Measurements from ENCODE around the gene ANAPC2.
A peak's percentile ranks its signal among the peaks of the same experiment; 100 is the strongest.

ANAPC2 gene

GRCh38 chr9:137188490-137189296, at the start of gene ANAPC2, which contains the start of gene SSNA1:
Gene ANAPC2, minus strand, starts transcription at chr9:137188560. Its CDS starts 28 bp downstream, at chr9:137188532.
Gene SSNA1, plus strand, starts transcription at chr9:137188676. Its CDS starts 51 bp downstream, at chr9:137188727.
- peak; percentile 94 for DNase-seq

- DNase-seq, result no peak
Measured at GRCh38 chr9:137236936-137237421, 48.6 kb upstream of the ANAPC2 start.

DNA sequence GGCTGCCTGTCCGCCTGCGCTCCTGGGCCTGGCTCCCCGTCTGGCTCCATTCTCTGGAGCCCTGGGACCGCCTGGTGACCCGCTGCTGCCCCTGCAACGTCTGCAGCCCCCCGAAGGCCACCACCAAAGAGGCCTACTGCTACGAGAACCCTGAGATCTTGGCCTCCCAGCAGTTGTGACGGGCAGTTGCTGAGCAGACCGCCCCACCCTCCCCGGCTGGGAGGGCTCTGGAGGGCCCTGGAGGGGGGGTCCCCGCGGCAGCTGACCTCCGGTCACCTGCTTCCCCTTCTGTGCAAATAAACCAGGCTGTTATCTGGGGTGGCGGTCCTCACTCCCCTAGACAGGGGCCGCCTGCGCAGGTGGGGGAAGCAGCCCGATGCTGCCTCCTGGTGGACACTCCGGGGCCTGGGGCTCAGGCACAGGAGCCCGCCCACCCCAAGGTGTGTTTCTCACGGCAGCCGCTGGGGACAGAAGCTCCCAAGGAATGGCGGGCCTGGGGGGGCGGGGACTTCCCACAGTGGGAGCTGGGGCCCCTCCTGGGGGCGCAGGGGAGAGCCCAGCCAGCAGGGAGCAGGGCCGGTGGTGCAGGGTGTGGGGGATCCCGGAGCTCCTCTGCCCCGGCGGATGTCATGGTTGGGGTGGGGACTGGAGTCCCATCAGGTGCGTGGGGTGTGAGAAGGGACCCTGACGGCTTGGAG, 48.0 kb upstream of the ANAPC2 start:
- peak; percentile 94 for DNase-seq

DNA sequence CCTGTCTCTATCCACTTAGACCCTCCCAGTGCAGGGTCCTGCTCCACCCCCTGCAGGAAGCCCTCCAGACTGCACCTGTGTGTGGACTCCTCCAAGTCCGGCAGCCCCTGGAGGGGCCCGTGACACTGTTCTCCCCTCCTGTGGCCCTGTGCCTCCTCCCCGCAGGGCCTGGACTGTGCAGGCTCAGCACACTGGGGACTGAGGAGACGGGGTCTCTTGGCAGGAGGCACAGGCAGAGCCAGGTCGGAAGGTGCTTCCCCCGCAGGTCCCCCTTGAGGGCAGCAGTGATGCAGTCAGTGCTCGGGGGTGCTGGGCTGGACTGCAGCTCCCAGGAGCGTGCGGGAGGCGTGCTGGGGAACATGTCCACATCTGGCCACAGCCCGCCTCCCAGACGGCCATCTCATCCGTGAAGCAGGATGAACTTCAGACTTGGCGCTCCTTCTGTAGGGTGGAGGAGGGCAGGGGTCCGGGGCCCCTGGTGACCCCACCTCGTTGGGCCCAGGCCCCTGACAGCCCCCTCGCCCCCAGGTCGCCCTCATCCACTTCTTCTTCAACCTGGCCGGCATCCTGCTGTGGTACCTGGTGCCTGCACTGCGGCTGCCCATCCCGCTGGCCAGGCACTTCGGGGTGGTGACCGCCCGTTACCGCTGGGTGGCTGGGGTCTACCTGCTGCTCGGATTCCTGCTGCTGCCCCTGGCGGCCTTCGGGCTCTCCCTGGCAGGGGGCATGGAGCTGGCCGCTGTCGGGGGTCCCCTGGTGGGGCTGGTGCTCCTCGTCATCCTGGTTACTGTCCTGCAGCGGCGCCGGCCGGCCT, 47.3 kb upstream of the ANAPC2 start:
- no peak for DNase-seq

GRCh38 chr9:137234758-137235423, 46.5 kb upstream of the ANAPC2 start:
- no peak for DNase-seq

- no peak for DNase-seq
Measured at GRCh38 chr9:137234055-137234697, 45.8 kb upstream of the ANAPC2 start.

DNA sequence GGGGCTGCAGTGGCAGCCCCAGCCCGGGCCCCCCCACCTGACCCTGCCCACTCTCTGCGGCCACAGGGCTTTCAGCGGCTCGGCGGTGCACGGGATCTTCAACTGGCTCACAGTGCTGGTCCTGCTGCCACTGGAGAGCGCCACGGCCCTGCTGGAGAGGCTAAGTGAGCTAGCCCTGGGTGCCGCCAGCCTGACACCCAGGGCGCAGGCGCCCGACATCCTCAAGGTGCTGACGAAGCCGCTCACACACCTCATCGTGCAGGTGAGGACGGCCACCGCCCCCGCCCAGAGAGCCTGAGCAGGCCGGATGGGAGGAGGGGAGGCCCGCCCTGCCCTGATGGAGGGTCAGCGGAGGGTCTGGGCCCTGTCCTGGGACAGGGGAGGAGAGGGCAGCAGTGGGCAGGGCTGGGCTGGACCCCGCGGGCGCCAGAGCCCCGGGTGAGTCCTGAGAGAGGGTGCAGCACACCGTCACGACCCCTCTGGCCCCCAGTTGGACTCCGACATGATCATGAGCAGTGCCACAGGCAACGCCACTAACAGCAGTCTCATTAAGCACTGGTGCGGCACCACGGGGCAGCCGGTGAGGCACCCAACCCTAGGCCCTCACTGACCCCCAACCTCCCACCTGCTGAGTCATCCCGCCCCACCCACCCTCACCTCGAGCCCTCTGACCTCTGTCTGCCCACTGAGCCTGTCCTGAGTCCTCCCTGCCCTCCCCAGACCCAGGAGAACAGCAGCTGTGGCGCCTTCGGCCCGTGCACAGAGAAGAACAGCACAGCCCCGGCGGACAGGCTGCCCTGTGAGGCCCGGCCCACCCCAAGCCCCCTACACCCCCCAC, 45.0 kb upstream of the ANAPC2 start:
- DNase-seq, result no peak

DNA sequence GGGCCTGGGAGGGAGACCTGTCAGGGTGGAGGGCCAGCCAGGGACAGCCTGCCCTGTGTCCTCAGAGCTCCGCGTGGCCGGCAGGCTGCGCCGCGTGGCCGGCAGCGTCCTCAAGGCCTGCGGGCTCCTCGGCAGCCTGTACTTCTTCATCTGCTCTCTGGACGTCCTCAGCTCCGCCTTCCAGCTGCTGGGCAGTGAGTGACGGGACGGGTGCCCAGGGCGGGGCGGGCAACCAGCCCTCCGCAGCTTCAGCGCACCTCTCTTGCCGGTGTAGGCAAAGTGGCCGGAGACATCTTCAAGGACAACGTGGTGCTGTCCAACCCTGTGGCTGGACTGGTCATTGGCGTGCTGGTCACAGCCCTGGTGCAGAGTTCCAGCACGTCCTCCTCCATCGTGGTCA, 44.1 kb upstream of the ANAPC2 start:
- no peak for DNase-seq

DNA sequence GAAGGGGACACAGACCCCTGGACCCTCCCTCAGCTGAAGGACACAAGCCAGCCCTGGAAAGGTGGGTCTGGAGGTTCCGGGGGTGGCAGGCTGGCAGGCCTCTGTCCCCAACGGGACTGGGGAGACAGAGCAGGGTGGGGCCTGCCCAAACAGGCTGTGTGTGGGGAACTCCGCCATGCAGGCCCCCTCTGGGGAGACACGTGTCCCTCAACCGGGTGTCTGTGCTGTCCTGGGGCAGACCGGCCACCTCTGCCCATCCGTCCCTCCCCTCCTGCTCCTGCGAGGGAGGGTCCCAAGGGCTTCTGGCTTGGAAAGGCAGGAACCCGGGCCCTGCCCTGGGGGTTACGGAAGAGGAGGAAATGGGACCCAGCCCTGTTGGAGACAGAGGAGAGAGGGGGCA, 43.7 kb upstream of the ANAPC2 start:
- DNase-seq, result no peak

GRCh38 chr9:137231372-137232039, 43.1 kb upstream of the ANAPC2 start:
- no peak for DNase-seq

GRCh38 chr9:137230705-137231371, 42.5 kb upstream of the ANAPC2 start, which contains the start of gene SLC34A3:
Gene SLC34A3, plus strand, starts transcription at chr9:137230901. Its CDS starts 802 bp downstream, at chr9:137231703.
- DNase-seq, result no peak

DNA sequence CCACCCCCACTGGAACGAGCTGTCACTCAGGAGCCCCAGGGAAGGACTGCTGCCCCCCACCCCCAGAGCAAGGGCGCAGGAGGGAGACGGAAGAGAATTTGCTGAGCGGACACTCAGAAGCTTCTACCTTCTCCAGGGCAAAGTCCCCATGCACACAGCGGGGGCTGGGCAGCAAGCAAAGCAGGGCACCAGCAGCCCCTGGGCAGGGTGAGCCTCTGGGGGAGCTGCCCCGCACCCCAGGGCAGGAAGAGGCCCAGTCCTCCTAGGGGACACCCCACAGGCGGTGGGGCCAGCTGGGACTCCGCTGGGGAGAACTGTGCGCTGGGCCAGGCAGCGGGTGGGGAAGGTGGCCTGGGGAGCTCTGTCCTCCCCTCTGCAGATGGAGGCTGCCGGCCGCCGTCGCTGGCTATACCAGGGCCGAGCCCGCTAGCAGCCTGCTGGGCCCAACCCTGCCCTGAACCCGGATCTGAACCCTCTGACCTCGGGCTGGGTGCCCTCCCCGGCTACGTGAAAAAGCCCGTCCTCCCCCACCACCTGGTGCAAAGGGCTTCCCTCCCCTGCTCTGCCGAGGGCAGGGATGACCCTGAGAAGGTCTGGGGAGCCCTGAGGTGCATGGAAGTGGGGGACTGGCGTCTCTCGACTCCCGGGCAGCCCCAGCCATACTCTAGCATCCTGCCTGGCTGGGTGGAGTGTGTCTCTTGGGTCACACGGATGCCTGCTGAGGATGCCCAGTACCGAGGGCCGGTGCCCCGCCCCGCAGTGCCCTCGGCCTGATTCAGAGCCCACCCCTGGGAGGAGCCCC, 41.7 kb upstream of the ANAPC2 start:
- no peak for DNase-seq

GRCh38 chr9:137228968-137229896, 40.9 kb upstream of the ANAPC2 start:
- no peak for DNase-seq

GRCh38 chr9:137228506-137228967, 40.2 kb upstream of the ANAPC2 start:
- no peak for DNase-seq

DNA sequence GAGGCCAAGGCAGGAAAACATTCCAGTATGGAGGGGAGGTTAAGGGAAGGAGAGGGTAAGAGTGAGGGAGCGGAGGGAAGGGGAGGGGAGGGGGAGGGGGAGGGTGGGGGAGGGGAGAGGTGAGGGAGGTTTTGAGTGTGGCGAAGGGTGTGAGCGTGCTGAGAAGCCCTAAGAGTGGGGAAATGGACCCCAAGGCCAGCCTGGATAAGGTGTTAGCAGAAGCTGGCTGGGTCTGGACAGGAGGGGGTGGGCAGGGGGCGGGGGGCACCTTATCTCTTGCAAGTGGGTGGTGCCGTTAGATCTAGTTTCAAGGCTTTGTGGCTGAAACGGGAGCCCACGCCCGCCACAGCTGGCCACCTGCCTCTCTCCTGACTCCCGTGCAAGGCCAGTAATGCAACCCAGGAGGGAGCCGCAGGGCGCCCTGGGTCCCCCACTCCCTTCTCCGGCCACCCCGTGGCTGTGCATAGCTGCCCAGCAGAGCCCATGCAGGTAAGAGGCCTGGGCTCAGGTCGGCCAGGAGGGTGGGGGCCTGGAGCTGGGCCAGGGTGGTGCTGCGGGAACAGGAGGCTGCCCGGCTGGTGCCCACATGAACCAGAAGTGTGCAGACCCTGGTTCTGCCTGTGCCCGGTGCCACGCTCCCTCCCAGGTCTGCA, 39.6 kb upstream of the ANAPC2 start:
- DNase-seq, result no peak

- DNase-seq, result peak; percentile 75
Measured at GRCh38 chr9:137227054-137227852, 38.9 kb upstream of the ANAPC2 start, which contains the start of gene RNF224. Gene RNF224, plus strand, starts transcription at chr9:137227502. Its CDS starts 834 bp downstream, at chr9:137228336.

All from stimulated activated CD4-positive, alpha-beta T cell treated with anti-CD3 and anti-CD28 coated beads, Interleukin-12 subunit alpha, Interleukin-12 subunit beta, amount 100 ng/mL, for 4 hours (primary cell).